ENCODE measurements around the gene ATRAID.
"Not testable (repeated sequence)": the region's sequence is repeated elsewhere in the genome, so short reads cannot be mapped to it uniquely, and the experiment has no call there.

ATRAID gene

GRCh38 chr2:27211943-27212625, at the start of gene ATRAID, which contains the start of gene SLC5A6:
Gene ATRAID (plus strand): TSS chr2:27212041. CDS start chr2:27212369, 328 bp downstream.
Gene SLC5A6 (minus strand): TSS chr2:27212268. CDS start chr2:27207650, 4,618 bp downstream.
- DNase-seq, result peak; percentile 93

- no peak for DNase-seq
Measured at GRCh38 chr2:27162151-27163121, 49.4 kb upstream of the ATRAID start.

DNA sequence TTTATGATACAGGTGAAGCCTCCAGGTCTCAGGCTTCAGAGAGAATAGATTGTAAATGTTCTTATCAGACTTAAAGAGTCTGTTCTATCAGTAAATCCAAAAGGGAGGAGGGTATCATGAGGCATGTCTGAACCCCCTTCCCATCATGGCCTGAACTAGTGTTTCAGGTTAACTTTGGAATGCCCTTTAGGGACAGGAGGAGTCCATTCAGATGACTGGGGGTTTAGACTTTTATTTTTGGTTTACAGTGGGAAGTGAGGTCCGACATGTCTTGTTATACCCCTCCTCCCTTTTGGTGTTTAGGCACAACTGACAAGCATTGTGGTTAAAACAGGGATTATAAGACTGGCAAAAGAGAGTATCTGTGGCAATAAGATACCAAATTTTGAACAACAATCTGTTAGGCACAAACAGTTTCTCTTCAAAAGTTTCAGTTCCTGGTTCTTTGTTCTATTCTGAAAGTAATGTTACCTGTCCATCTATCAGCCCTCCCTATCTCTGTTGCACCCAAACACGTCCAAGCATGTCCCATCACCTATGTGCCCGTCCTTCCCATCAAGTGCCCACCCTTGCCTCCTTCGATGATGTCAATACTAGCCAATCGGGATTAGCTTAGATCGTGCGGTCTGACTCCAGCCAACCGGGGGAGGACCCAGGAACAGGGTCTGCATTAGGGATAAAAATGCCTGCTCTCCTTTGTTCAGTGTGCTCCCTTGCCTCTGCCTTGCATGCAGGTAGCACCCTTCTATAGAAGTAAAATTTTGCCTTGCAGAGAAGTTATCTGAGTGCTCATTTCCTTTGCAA, 46.7 kb upstream of the ATRAID start:
- DNase-seq, result no peak

DNA sequence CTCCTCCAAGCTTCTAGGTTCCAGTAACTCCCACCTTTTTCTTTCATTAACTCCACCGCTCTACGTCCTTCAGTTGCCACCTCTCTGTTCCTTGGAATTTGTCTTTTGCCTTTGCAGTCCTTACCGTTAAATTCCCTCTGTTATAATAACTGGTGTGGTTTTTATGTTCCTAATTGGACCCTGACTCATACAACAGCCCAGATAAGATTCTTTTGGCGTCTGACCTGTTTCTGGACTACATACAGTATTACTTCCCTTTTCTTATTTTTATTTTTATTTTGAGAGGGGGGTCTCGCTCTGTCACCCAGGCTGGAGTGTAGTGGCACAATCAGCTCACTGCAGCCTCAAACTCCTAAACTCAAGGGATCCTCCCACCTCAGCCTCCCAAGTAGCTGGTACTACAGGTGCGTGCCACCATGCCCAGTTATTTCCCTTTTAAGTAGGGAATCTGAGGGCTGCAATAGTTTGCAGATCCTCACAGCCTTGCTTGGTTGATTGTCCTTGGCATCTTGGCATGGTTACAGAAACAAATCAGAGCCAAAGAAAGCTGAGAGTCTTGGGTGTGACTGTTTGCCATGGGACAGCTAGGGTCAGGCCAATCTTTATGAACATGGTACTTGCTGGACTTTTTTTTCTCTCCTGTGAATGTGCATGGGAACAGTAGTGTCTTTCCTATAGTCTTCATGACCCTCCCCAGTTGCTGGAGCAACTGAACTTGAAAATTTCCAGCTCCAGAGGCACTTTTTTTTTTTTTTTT, 41.1 kb upstream of the ATRAID start:
- no peak for DNase-seq

GRCh38 chr2:27171351-27171848, 40.4 kb upstream of the ATRAID start:
- no peak for DNase-seq

- no peak for DNase-seq
Measured at GRCh38 chr2:27174638-27175037, 37.2 kb upstream of the ATRAID start.

DNA sequence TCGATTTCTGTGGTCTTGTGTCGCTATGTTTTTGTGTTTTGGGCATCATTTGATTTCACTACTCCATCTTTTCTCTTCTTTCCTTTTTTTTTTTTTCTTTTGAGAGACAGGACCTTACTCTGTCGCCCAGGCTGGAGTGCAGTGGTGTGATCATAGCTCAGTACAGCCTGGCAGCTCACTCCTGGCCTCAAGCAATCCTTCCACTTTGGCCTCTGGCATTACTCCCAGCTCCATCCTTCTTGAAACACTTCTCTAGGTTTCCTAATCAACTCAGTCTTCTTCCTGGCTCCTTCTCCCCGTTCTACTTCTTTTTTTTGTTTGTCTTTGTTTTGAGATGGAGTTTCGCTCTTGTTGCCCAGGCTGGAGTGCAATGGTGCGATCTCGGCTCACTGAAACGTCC, 36.5 kb upstream of the ATRAID start:
- DNase-seq, result no peak

- DNase-seq, result not testable (repeated sequence)
Measured at GRCh38 chr2:27175781-27176180, 36.1 kb upstream of the ATRAID start.

DNA sequence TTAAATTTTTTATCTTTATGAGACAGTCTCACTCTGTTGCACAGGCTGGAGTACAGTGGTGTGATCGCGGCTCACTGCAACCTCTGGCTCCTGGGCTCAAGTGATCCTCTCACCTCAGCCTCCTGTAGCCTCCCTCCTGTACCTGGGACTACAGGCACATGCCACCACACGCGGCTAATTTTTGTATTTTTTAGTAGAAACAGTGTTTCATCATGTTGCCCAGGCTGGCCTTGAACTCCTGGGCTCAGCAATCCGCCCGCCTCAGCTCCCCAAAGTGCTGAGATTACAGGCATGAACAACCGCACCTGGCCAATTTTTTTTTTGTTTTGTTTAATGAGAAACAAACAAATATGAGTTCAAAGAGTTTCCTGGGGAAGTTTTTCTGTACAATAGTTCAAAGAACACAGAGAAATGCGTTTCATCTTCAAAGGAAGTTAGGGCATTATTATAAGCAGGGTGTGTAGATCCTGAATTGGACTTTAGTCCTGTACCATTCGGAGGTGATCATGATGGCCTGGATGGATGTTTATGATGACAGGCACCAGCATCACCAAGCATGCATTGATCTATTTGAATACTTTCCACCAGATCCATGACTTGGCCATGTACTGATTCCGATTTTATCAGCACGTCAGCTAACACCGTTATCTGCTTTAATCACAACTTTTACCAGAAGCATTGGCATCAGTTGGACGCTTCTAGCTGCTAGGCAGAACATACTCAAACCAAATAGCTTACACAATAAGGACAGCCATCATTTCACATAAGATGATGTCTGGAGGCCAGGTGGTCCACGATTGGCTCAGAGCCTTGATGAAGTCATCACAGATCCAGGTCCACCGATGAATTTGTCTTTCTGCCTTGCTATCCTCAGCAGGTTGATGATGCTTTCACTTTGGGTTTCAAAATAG, 34.1 kb upstream of the ATRAID start:
- no peak for DNase-seq

GRCh38 chr2:27178469-27178868, 33.4 kb upstream of the ATRAID start:
- DNase-seq, result no peak

DNA sequence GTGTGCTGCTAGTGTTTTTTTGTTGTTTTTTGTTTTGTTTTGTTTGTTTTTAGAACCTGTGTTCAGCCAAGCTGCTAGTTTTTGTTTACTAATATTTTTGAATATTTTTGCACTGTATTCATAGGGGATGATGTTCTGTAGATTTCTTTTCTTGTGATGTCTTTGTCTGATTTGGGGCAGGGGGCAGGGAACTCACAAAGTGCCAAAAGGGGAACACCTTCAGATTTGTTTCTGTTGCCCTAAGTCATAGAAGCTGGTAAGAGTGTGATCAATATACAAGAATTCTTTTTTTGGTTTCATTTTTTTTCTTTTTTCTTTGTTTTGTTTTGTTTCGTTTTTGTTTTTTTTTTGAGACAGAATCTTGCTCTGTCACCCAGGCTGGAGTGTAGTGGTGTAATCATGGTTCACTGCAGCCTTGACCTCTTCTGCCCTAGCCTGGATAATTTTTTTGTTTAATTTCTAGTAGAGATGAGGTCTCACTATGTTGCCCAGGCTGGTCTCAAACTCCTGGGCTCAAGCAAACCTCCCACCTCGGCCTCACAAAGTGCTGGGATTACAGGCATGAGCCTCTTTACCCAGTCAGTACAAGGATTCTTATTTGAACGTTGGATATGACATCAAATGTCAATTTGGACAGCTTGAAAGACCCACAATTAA, 32.4 kb upstream of the ATRAID start:
- DNase-seq, result no peak

GRCh38 chr2:27182346-27182745, 29.5 kb upstream of the ATRAID start:
- no peak for DNase-seq

- no peak for DNase-seq
Measured at GRCh38 chr2:27184115-27184514, 27.7 kb upstream of the ATRAID start.

DNA sequence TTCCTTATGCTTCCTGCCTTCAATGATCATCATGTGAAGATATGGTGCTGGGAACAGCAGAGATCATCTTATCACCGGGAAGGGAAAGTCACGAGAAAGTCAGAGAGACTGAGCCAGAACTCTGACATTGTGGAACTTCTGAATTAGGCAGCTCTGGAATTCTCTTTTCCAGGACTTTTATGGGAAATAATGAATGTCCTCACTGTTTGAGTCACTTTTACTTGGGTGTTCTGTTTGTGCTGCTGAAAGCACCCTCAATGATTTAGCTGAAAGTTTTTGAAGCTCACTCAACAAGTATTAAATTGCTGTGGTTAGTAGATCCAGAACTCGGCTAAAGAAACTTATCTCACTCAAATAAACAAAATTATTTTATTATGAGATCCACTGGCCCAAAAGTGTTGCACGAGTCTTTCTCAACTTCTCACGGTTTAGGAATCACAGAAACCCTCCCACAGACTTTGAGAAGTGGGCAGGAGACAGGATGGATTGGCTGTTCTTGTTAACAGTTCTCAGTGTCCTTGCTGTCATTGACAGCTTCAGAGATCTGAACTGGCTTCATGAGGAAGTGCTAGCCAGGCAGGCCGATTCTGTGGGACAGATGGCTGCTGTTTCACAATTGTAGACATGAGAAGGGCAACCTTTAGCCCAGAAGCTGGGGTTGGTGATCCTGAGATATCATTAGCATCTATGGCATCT, 26.4 kb upstream of the ATRAID start:
- no peak for DNase-seq

DNA sequence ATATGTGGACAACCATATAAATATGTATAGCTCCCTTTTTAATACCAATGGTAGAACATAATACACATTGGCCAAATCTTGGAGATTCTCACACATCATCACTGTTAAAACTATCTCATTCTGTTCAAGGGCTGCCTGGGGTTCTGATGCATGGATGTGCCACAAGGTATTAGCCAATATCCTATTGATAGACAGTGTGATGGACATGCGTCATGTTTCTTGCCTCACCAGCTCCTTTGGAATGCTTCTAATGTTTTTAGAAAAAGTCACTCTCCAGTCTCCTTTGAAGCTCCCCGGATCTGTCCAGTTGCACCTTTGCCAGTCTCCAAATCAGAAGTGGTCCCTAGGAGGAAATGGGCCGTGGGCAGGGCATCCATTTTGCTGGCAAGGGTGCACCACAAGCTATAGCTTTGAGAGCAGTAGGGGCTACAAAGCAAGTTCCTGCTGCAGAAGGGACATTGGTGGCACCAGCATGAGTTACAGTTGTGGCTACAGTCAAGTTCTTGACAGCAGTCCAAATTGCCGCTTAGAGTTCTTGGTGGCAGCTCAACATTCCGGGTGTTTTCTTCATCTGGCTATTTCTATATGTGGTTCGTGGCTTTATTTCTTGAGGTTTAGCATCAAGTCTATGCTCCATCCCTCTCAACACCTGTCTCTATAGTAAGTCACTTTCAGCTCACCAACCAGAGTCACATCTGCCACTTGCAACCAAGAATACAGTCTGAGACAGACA, 25.1 kb upstream of the ATRAID start:
- no peak for DNase-seq

DNA sequence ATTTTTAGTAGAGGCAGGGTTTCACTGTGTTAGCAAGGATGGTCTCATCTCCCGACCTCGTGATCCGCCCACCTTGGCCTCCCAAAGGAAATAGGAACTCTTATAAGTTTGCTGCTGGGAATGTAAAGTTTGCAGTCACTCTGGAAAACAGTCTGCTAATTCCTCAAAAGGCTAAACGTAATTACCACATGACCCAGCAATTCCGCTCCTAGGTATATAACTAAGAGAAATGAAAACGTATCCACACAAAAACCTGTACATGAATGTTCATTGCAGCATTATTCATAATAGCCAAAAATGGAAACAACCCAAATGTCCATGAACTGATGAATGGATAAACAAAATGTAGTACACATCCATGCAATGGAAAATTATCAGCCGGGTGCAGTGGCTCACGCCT, 21.9 kb upstream of the ATRAID start:
- no peak for DNase-seq

DNA sequence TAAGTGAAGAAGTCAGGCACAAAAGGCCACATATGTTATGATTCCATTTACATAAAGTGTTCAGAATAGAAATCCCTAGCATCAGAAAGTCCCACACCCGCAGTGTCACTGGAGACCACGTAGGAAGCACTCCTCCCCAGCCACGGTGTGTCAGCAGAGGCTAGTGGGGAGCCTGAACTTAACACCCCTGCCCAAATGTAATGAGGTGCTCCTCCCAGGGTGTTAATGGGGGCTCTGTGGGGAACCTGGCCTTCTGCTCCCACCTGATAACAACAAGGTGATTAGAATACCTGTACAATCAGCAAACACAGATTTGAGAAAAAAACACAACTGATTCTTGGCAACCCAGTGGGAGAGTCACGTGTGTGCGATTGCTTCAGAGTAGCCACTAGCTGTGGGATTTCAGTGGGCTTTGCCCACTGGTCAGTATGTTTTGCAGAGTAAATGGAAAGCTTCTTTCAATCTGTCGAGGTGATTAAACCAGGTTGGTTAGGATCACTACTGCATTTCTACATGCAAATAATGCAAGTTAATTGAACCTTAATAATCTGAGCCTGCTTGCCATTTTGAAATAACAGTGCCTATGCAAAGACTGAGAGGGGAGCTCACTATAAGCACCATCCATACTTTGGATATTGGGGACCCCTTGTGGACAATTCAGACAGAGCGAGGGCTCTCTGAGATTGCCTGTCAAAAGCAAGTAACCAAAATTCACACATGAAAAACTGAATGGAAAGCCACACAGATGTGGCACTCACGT, 20.6 kb upstream of the ATRAID start:
- no peak for DNase-seq

Data from activated CD8-positive, alpha-beta memory T cell treated with anti-CD3 and anti-CD28 coated beads, Interleukin-2, amount 50 U/mL, for 48 hours (primary cell).